ENCODE measurements around the gene TUSC7. TPM values are rescaled to one million over a fixed set of nuclear protein-coding genes. Genes with fewer than 3 reads are reported as not detected.

TUSC7 gene
- total RNA-seq, 4 donors from 2014 or later = not detected

GRCh38 chr3:116669576-116669975 is 40.0 kb upstream of the TUSC7 start:
- no peak for DNase-seq
- H3K27ac ChIP-seq = no peak overlapping the region
- no peaks in the 10 kb centered on the region for H3K4me1 ChIP-seq
- no peak for TF ChIP-seq CTCF (IDR thresholded peaks at IDR 0.05)
- no peak for TF ChIP-seq POLR2A (IDR thresholded peaks at IDR 0.05)
- H3K36me3 ChIP-seq = no peaks in the 10 kb centered on the region
- H3K4me3 ChIP-seq = no peak overlapping the region
- intact Hi-C loops (cut with DNase I; ENCODE audit: low total_unique reads) = no loop called here
- H3K9me3 ChIP-seq = no peaks in the 10 kb centered on the region
- H3K27me3 ChIP-seq = no peaks in the 10 kb centered on the region

- Histone ChIP-seq H3K36me3 (no peaks in the 10 kb centered on the region), H3K4me3 (no peak overlapping the region), H3K9me3 (no peaks in the 10 kb centered on the region), H3K4me1 (no peaks in the 10 kb centered on the region), H3K27me3 (no peaks in the 10 kb centered on the region), H3K27ac (no peak overlapping the region)
- no peak for TF ChIP-seq CTCF (IDR thresholded peaks at IDR 0.05)
- no peak for TF ChIP-seq POLR2A (IDR thresholded peaks at IDR 0.05)
- intact Hi-C loops (cut with DNase I; ENCODE audit: low total_unique reads) = no loop called here
- DNase-seq = no peak
These were observed 38.4 kb upstream of the TUSC7 start for GRCh38 chr3:116671151-116671550.

- no peaks in the 10 kb centered on the region for H3K27me3 ChIP-seq
- intact Hi-C loops (cut with DNase I; ENCODE audit: low total_unique reads) = no loop called here
These were observed 30.7 kb upstream of the TUSC7 start for GRCh38 chr3:116678853-116679252.

GRCh38 chr3:116691041-116691440 is 18.5 kb upstream of the TUSC7 start:
- no peaks in the 10 kb centered on the region for H3K27me3 ChIP-seq
- TF ChIP-seq CTCF (IDR thresholded peaks at IDR 0.05) (no peak), POLR2A (IDR thresholded peaks at IDR 0.05) (no peak)
- no peaks in the 10 kb centered on the region for H3K4me1 ChIP-seq
- no peak overlapping the region for H3K4me3 ChIP-seq
- DNase-seq = no peak
- intact Hi-C loops (cut with DNase I; ENCODE audit: low total_unique reads) = no loop called here
- H3K36me3 ChIP-seq = no peaks in the 10 kb centered on the region
- no peaks in the 10 kb centered on the region for H3K9me3 ChIP-seq
- H3K27ac ChIP-seq = no peak overlapping the region

More at GRCh38 chr3:116678853-116679252, 30.7 kb upstream of the TUSC7 start:
- TF ChIP-seq POLR2A (IDR thresholded peaks at IDR 0.05) = no peak
- no peak for TF ChIP-seq CTCF (IDR thresholded peaks at IDR 0.05)
- no peak for DNase-seq
- H3K27ac ChIP-seq = no peak overlapping the region
- H3K4me1 ChIP-seq = no peaks in the 10 kb centered on the region
- H3K9me3 ChIP-seq = no peaks in the 10 kb centered on the region
- H3K36me3 ChIP-seq = no peaks in the 10 kb centered on the region
- no peak overlapping the region for H3K4me3 ChIP-seq

- intact Hi-C loops (cut with DNase I; ENCODE audit: low total_unique reads) = no loop called here
- Histone ChIP-seq H3K27me3 (no peaks in the 10 kb centered on the region), H3K36me3 (no peaks in the 10 kb centered on the region)
These were observed 8.5 kb upstream of the TUSC7 start for GRCh38 chr3:116701070-116701469.

More at GRCh38 chr3:116701070-116701469, 8.5 kb upstream of the TUSC7 start:
- DNase-seq = no peak
- no peak overlapping the region for H3K4me3 ChIP-seq
- H3K4me1 ChIP-seq = no peaks in the 10 kb centered on the region
- H3K9me3 ChIP-seq = no peaks in the 10 kb centered on the region
- no peak overlapping the region for H3K27ac ChIP-seq
- TF ChIP-seq POLR2A (IDR thresholded peaks at IDR 0.05) = no peak
- TF ChIP-seq CTCF (IDR thresholded peaks at IDR 0.05) = no peak
